Measurements from ENCODE around the gene SLC25A17. TPM values are rescaled to one million over a fixed set of nuclear protein-coding genes. Genes with fewer than 3 reads are reported as not detected.
"Not testable (repeated sequence)": the region's sequence is repeated elsewhere in the genome, so short reads cannot be mapped to it uniquely, and the experiment has no call there.

SLC25A17 gene
- 10 to 100 TPM; 23.5 to 25.5 (median 24.6) TPM for total RNA-seq (2021; fragmentation: NEBNext Ultra II Directional; extraction: Animal tissue kit (Norgen Biotek cat#: 25700))
- long read RNA-seq, transcript SLC25A17-210 (9 exons, 2,262 nt) = major isoform, 28 of 34 reads
- long read RNA-seq, partial matches to known transcripts = 0 of 34 reads
- long read RNA-seq, other reads (novel, unspliced or antisense) = 4 of 34 reads

DNA sequence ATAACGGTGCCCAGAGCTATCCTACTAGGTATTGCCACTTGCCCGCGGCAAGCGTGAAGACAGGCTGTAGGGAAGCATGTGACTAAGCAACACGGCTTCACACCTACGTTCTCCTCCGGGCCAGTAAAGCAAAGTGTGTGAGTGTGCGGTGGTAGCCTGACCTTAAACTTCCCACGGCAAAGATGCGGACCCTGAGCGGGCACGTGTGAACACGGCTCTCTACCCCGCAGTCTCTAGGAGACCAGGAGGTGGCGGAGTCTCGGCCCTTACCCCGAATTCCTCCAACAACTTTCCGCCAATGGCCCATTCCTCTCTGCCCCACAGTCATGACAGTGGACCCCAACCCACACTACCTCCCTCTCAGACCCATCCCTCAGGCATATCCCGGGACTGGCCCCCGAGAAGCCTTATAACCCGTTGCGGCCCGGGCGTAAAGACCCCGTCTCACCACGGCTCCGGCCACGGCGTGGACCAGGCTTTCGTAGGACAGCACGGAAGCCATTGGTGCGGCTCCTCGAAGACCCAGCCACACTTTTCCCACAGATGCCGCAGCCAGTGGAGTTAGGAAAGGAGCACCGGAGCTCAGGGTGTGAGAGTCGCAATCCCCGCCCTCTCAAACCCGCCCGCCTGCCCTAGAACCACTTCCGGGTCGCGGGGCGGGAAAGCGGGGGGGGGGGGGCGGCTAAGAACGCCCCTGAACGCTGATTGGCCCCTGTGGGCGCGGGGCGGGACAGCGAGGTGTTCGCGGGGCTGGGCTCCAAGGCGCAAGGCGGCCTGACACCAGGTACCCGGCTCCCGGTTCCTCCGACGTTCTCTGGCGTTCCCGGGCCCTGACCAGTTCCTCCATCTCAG lies at the start of gene SLC25A17:
Gene SLC25A17, minus strand, starts transcription at position 600 of the 852 bp plus-strand sequence. Its CDS starts 98 bp downstream, at position 502.
- Mint-ChIP-seq H3K4me1 (ENCODE audit: low read depth) (peaks cover 30% of the 10 kb centered on the region), H3K27me3 (ENCODE audit: insufficient read depth) (0 out of 2 replicates have a peak, but pooled peaks cover 3% of the 10 kb centered on the region)
- TF ChIP-seq CTCF (IDR thresholded peaks at IDR 0.05) = peak; percentile 57

GRCh38 chr22:40868379-40868778 lies 49.2 kb upstream of the SLC25A17 start:
- H3K4me3 Mint-ChIP-seq; H3K27me3 Mint-ChIP-seq (ENCODE audit: insufficient read depth); DNase-seq; H3K36me3 Mint-ChIP-seq (ENCODE audit: low read depth); H3K9me3 Mint-ChIP-seq; H3K27ac Mint-ChIP-seq: not testable (repeated sequence)
- H3K4me1 Mint-ChIP-seq (ENCODE audit: low read depth) = peaks cover 14% of the 10 kb centered on the region

More for the DNA sequence above, at the start of gene SLC25A17:
- Mint-ChIP-seq H3K36me3 (ENCODE audit: low read depth) (peaks cover 21% of the 10 kb centered on the region), H3K4me3 (peak within 1 kb of the TSS; percentile 92), H3K9me3 (no peaks in the 10 kb centered on the region), H3K27ac (peak within 1 kb of the TSS; percentile 86)
- DNase-seq = peak; percentile 69

DNA sequence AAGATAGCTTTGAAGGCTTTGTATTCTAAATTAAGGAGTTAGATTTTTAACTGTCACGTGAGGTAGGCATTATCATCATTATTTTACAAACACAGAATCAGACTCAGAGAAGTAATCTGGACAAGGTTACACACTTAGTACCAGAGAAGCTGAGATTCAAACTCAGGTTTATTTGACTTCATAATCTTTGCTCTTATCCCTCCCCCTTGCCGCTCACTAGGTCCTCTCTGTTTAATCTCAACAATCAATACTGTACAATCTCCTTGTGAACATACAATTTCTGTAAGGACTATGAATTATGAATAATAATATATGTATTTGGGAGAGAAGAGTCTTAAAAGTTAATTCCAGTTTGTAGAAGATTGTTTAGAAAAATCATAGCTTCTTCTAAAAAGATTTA lies 48.0 kb upstream of the SLC25A17 start:
- Mint-ChIP-seq H3K4me3 (no peak overlapping the region), H3K27me3 (ENCODE audit: insufficient read depth) (no peaks in the 10 kb centered on the region; the same call in 1 of the 2 replicates), H3K36me3 (ENCODE audit: low read depth) (no peaks in the 10 kb centered on the region), H3K4me1 (ENCODE audit: low read depth) (peaks cover 20% of the 10 kb centered on the region), H3K27ac (peak overlapping the region; percentile 30; the same call in 1 of the 2 replicates), H3K9me3 (no peaks in the 10 kb centered on the region)
- TF ChIP-seq CTCF (IDR thresholded peaks at IDR 0.05) = no peak
- DNase-seq = no peak

GRCh38 chr22:40862537-40862936 lies 43.4 kb upstream of the SLC25A17 start:
- DNase-seq = no peak
- no peak overlapping the region for H3K4me3 Mint-ChIP-seq
- peaks cover 19% of the 10 kb centered on the region for H3K36me3 Mint-ChIP-seq (ENCODE audit: low read depth)

DNA sequence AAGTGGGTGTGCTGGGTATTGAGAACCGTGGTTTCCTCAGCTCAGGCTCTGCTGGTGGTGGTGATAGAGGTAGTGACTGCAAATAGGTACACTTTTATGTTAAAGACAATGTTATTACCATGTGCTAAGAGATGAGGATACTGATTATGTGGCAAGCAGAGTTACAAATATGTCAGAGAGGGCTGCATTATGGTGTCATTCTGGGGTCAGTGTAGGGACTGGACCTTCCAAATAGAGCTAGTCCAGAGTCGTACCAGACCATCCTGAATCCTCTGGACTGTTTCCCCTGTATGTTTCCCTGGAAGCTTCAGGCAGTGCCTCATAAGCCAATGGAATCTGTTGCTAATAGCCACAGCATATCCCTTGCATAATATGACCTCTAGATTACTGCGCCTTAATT lies 42.9 kb upstream of the SLC25A17 start, which contains the start of gene DNAJB7:
Gene DNAJB7, minus strand, starts transcription at position 101 of the 400 bp plus-strand sequence. CDS start 119 bp downstream, outside the sequence.
- H3K4me3 Mint-ChIP-seq = no peak within 1 kb of the TSS; the same call in 1 of the 2 replicates
- TF ChIP-seq CTCF (IDR thresholded peaks at IDR 0.05) = no peak
- H3K27me3 Mint-ChIP-seq (ENCODE audit: insufficient read depth) = peaks cover 3% of the 10 kb centered on the region
- DNase-seq = no peak
- no peaks in the 10 kb centered on the region for H3K9me3 Mint-ChIP-seq
- H3K4me1 Mint-ChIP-seq (ENCODE audit: low read depth) = peaks cover 41% of the 10 kb centered on the region
- H3K27ac Mint-ChIP-seq = peak within 1 kb of the TSS; percentile 57
- H3K36me3 Mint-ChIP-seq (ENCODE audit: low read depth) = peaks cover 24% of the 10 kb centered on the region

More at GRCh38 chr22:40862537-40862936, 43.4 kb upstream of the SLC25A17 start:
- Mint-ChIP-seq H3K27me3 (ENCODE audit: insufficient read depth) (peaks cover 3% of the 10 kb centered on the region), H3K4me1 (ENCODE audit: low read depth) (peaks cover 40% of the 10 kb centered on the region), H3K27ac (no peak overlapping the region; the same call in 1 of the 2 replicates), H3K9me3 (no peaks in the 10 kb centered on the region)
- TF ChIP-seq CTCF (IDR thresholded peaks at IDR 0.05) = no peak
